Stimulated activated CD4-positive, alpha-beta T cell treated with anti-CD3 and anti-CD28 coated beads, Interleukin-2, amount 100 ng/mL, for 24 hours (primary cell): ENCODE data around the gene HHLA2.
"Not testable (repeated sequence)": the region's sequence is repeated elsewhere in the genome, so short reads cannot be mapped to it uniquely, and the experiment has no call there.

Source experiments
- DNase-seq, 2 donors: peaks; one replicate each; pipeline ENCODE4 v3.0.0-alpha.2; 2020

Gene HHLA2

GRCh38 chr3:108343491-108343890 is 47.1 kb downstream of the HHLA2 start:
- DNase-seq = no peak

- no peak for DNase-seq
Measured at GRCh38 chr3:108345492-108346205, 49.3 kb downstream of the HHLA2 start.

GRCh38 chr3:108346301-108347227 is 50.2 kb downstream of the HHLA2 start:
- no peak for DNase-seq

- no peak for DNase-seq
Measured at GRCh38 chr3:108352176-108352575, 55.8 kb downstream of the HHLA2 start.

- DNase-seq = no peak
Measured at GRCh38 chr3:108354562-108354961, 58.2 kb downstream of the HHLA2 start.

- no peak for DNase-seq
Measured at GRCh38 chr3:108357042-108357441, 60.7 kb downstream of the HHLA2 start.

- DNase-seq = no peak
Measured at GRCh38 chr3:108359011-108359410, 62.7 kb downstream of the HHLA2 start.

GRCh38 chr3:108376026-108376425 is 79.7 kb downstream of the HHLA2 start:
- no peak for DNase-seq

- DNase-seq = no peak
Measured at GRCh38 chr3:108377384-108377783, 81.0 kb downstream of the HHLA2 start.

- no peak for DNase-seq
Measured at GRCh38 chr3:108378153-108378951, 82.0 kb downstream of the HHLA2 start.

GRCh38 chr3:108378952-108379342 is 82.6 kb downstream of the HHLA2 start:
- DNase-seq = not testable (repeated sequence)

GRCh38 chr3:108380128-108380795 is 83.9 kb downstream of the HHLA2 start:
- DNase-seq = no peak

GRCh38 chr3:108381529-108382140 is 85.3 kb downstream of the HHLA2 start:
- DNase-seq = no peak

GRCh38 chr3:108383306-108383705 is 87.0 kb downstream of the HHLA2 start:
- DNase-seq = no peak

GRCh38 chr3:108387063-108387462 is 90.7 kb downstream of the HHLA2 start:
- no peak for DNase-seq

- DNase-seq = peak in 1 of 2 donors; percentile 15
Measured at GRCh38 chr3:108388136-108389132, 92.1 kb downstream of the HHLA2 start.

- DNase-seq = no peak
Measured at GRCh38 chr3:108389372-108389771, 93.0 kb downstream of the HHLA2 start.

- no peak for DNase-seq
Measured at GRCh38 chr3:108391917-108392593, 95.7 kb downstream of the HHLA2 start.

GRCh38 chr3:108393128-108393900 is 97.0 kb downstream of the HHLA2 start:
- no peak for DNase-seq
